GM19438 (cell line): ENCODE data around the gene CCDC187.
"Not testable (repeated sequence)": the region's sequence is repeated elsewhere in the genome, so short reads cannot be mapped to it uniquely, and the experiment has no call there.

Experiments
- ATAC-seq: cut with Tn5 transposase; IDR thresholded peaks from one replicate; pipeline ENCODE4 v1.9.1; 2021; ENCODE audit warnings: low read depth; ENCODE audit not compliant: unreplicated experiment

The CCDC187 gene

GRCh38 chr9:136303825-136304416 lies at the start of gene CCDC187:
Gene CCDC187, minus strand, starts transcription at chr9:136304094. Its CDS starts 264 bp downstream, at chr9:136303830.
- no peak for ATAC-seq

GRCh38 chr9:136353088-136353487 lies 49.2 kb upstream of the CCDC187 start:
- no peak for ATAC-seq

GRCh38 chr9:136352682-136353081 lies 48.8 kb upstream of the CCDC187 start:
- no peak for ATAC-seq

- ATAC-seq, result not testable (repeated sequence)
Observed at GRCh38 chr9:136351868-136352267, 48.0 kb upstream of the CCDC187 start.

- ATAC-seq, result no peak
Observed at GRCh38 chr9:136351252-136351800, 47.4 kb upstream of the CCDC187 start.

GRCh38 chr9:136349546-136349945 lies 45.7 kb upstream of the CCDC187 start:
- ATAC-seq, result no peak

GRCh38 chr9:136348691-136349090 lies 44.8 kb upstream of the CCDC187 start:
- no peak for ATAC-seq

- no peak for ATAC-seq
Observed at GRCh38 chr9:136347472-136348256, 43.8 kb upstream of the CCDC187 start.

GRCh38 chr9:136346927-136347465 lies 43.1 kb upstream of the CCDC187 start:
- ATAC-seq, result no peak

- no peak for ATAC-seq
Observed at GRCh38 chr9:136346157-136346481, 42.2 kb upstream of the CCDC187 start.

- ATAC-seq, result no peak
Observed at GRCh38 chr9:136345281-136346156, 41.6 kb upstream of the CCDC187 start.

- ATAC-seq, result no peak
Observed at GRCh38 chr9:136344544-136345280, 40.8 kb upstream of the CCDC187 start.

- ATAC-seq, result no peak
Observed at GRCh38 chr9:136343884-136344269, 40.0 kb upstream of the CCDC187 start.

GRCh38 chr9:136343121-136343883 lies 39.4 kb upstream of the CCDC187 start:
- no peak for ATAC-seq

- no peak for ATAC-seq
Observed at GRCh38 chr9:136342181-136343120, 38.6 kb upstream of the CCDC187 start.

- ATAC-seq, result no peak
Observed at GRCh38 chr9:136341769-136342168, 37.9 kb upstream of the CCDC187 start.

- ATAC-seq, result no peak
Observed at GRCh38 chr9:136341042-136341655, 37.3 kb upstream of the CCDC187 start.
